HT1080 (cell line): Measurements from ENCODE around the gene ANTXR1. TPM values are rescaled to one million over a fixed set of nuclear protein-coding genes. Genes with fewer than 3 reads are reported as not detected.

Source experiments
- DNase-seq: peaks from one replicate; pipeline ENCODE4 v3.0.0-alpha.2; 2015; ENCODE audit warnings: low read depth
- total RNA-seq: library from RNA; depleted of rRNA; stranded (reverse); fragments of >200 nt; shearing (Covaris generic); gene quantifications from 2 replicates; pipeline ENCODE4 v1.2.3, GENCODE V29; 2014

ANTXR1 gene
- total RNA-seq, 1 experiment from 2014 or later: 40.4 TPM

DNA sequence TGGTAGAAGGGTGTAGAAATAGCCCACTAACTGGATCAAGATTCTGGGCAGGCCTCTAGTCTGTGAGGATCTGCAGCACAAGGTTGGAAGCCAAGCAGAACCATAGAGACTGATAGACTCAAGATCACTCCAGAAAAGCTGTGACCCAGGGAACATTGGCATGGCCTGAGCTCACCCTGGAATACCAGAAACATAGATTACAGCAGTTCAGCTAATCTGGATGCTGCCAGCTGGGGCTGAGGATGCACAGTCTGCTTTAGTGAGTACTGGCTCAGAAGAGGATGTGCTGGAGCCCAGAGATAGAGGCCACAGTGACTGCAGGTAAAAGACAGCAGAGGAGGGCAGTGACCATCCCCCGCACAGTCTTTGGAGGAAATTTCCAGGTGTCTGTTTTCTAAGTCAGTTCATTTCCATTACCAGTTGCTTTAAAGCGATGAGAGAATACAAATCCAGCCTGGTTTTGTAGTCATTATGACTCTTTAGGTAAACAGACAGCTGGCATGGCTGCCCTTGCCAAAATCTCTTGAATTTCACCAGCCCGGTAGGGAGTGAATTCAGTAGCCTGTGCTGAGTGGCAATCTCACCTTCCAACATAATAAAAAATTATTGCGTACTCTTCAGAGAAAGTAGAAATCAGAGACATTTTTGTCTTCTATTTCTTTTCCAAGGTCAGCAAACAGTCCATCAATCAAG is 119.2 kb downstream of the ANTXR1 start:
- DNase-seq: peak; percentile 17

DNA sequence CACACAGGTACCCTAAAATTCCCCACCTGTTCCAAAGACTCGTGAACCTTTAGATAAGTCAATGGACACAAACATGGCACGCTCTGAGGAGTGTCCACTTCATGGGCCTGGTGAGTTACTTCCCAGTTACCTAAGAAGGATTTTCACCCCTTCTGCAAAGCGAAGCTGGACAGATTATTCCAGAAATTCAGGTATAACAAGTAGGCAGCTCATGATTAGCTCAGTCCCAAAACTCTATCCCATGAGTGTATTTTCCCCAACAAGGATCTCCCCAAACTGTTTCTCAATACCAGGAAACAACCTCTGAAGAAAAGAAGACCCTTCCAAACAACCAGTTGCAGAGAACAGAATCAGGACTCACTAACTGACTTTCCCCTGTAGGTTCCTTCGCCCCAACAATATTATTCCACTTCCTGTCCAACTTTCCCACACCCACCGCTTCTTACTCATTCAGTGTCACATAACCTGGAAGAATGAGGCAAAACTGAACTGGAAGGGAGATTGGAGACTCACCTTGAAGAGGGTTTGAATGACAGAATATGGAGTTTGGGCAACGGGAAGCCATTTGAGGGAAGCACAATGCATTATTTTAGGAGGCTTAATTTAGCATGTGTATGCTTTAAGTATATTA is 120.1 kb downstream of the ANTXR1 start:
- DNase-seq: peak; percentile 63

DNA sequence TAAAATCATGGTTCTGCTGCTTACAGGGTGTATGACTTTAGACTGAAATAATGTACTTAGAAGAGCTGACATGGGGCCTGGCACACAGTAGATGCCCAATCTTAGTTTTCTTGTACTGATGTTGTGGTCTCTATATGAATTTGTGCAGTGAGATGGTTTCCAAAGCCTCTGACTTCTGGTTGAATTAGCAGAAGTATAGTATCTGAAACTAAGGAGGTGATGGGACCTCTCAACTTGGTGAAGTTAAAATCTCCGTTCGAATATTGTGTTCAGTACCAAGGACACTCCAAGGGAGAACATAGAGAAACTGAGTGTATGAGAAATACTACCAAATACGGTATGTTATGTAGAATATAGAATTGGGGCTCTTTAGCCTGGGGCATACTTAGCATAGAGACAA is 120.9 kb downstream of the ANTXR1 start:
- no peak for DNase-seq

DNA sequence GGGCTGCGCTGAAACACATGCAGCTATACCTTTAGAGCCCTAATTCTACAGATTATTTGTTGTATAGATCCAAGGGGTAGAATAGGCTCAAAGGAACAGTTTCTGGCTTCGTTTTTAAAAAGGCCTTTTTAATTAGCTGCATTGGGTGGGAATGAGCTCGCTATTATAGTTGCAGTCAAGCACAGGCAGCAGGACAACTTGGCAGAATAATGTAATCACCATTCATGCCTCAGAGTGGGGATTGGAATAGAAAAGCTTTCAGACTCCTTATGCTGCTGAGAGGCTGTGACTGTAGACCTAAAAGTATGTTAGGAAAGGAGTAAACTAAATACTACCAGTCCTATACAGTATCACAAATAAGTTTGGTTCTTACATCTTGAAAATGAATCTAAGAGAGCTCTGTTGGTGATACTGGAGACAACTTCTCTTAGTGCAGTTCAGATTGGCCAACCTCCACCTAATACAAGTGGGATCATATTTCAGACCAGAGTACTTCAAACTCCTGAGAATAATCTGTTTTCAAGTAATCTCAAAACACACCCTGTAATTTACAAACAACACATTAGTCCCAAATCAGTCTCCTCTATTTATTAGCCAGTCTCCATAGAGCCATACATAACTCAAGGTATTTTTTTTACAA is 121.4 kb downstream of the ANTXR1 start:
- DNase-seq: no peak

DNA sequence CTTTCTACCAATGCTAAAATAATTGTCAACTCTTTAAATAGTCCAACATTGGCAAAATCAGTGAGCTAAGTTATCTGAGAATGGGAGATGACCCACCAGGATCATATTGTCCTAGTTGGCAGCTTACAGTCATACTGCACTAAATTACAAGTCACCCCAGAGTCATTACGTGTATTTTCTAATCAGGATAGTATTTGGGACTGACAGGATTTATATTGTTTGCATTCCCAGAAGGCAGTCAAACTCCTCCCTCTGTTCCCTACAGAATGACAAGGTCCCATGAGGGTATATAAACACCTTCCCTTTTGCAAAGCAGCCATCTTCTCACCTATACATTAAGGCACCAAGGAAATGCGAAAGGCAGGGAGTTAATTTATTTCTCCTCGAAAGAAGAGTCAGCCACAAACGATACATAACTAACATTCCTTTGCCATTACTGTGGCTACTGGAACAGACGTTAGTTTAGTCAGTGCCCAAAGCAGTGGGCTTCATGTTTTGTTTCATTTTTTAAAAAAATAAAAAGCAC is 125.3 kb downstream of the ANTXR1 start:
- DNase-seq: peak; percentile 86

DNA sequence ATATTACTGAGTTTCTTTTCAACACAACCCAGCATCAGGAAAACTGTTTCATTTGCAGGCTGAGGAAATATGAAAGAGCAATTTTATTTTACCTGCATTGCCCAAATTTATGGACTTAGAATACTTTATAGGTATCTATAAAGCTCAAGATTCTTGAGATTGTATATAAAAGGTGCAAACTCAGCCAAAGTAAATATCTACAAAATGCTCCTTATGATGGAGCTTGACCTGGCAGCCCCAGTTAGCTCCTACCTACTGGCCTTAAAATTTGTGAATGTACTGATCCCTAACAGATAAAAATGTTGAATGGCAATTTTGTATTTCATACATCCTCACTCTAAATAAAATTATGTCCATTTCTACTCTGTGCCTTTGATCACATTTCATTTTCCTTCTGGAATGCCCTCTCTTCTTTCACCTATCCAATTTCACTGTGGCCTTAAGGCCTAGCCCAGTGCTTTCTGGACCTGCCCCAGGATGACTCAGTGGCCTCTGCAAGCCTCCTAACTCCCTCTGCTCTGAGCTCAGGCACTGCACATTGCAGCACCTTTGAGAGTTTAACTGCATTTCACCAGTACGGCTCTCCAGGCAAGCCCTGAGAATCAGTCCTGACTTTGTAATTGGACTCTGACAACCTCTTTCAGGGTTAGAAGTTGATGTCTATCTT is 125.9 kb downstream of the ANTXR1 start:
- DNase-seq: peak; percentile 91

DNA sequence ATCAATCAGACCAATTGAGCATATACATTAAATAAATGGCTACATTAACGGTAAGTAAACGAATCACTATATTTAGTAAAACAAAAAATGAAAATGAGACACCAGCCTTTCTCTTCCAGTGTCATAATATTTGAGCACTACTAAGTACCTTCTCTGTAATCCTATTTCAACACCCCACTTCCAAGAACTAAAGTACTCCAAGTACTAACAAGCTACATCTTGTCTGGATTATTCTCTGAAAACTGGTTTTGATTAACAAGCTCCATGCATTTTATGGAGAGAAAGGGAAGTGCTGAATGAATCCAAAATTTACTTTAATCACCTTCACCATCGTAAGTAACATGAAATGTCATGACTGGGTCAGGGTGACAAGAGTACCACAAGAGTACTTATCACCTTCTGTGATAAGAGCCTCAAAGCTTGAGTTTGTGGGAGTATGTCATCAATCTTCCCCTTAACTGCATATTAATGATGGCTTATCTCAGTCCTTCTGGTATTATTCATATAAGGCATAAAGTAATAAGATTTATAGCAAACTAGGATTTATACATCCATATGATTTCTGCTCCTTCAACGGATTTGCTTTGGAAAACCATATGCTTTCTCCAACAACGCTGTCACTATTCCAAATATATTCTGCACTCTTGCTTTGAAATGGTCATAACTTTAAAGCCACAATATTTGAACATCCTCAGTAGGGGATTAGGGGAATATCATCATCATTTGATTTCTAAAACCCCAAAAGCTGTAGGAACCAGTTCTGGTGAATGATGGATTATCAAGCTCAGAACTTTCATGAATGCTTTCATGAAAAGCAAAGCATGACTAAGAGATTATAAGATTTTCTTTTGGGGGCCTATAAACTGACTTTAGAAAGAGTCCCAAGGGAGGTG is 127.0 kb downstream of the ANTXR1 start:
- no peak for DNase-seq

DNA sequence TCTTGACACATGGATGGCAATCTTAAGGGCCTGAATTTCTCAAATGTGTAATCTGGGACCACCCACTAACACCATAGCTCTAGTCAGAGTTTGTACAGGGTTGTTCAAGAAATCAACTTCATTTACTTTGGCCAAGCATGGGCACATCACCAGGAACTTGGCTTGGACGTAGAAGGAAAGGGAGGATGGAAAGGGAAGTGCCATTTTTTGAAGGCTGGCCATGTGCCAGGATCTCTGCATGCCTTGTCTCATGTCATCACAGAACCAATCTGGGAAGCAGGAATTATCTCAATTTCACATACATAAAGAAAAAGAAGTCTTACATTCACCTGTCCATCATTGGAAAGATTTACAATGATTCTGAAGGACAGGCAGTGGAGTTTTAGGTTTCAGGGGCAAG is 128.1 kb downstream of the ANTXR1 start:
- no peak for DNase-seq

DNA sequence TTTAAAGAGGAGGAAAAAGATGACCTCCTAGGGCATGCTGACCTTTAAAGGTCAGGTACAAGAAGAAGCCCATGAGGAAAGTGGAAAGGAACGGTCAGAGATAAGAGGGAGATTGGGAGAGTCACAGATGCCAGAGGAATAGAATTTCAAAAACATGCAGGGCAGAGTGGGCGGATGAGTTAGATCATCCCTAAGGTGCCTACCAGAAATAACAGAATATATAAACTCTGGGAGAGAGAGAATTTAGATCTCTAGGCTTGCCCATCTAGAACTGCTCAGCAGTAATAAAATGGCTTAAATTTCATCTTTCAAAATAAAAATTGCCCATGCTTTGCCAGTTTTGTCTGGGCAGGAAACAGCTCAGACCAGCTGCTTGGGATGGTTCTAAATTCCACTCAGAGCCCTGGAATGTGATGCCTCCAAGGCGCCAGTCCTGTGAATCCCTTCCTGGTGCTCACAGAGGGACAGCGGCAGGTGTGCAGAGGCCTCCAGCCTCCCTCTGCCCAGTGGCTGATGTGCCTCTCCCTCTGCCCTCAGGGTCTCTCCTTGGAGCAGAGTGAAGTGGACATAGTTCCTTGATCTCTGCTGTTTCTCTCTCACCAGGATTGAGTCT is 130.9 kb downstream of the ANTXR1 start:
- peak; percentile 67 for DNase-seq

DNA sequence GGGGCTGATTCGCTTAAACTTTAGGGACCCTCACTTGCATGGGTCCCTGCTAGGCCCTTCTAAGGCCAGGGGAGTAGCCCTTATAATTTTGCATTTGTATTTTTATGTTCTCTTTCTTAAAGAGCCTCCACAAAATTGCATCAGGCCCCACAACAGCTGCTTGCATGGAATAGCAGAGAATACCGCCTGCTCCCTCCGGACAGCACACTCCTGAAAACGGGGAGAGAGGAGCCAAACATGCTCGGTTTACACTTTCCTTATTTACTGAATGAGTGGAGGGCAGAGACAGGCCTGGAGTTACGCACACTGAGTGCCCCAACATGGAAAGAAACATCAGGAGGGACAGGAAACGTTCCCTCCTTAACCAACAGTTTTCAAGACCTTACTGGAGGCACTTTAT is 132.2 kb downstream of the ANTXR1 start:
- no peak for DNase-seq

DNA sequence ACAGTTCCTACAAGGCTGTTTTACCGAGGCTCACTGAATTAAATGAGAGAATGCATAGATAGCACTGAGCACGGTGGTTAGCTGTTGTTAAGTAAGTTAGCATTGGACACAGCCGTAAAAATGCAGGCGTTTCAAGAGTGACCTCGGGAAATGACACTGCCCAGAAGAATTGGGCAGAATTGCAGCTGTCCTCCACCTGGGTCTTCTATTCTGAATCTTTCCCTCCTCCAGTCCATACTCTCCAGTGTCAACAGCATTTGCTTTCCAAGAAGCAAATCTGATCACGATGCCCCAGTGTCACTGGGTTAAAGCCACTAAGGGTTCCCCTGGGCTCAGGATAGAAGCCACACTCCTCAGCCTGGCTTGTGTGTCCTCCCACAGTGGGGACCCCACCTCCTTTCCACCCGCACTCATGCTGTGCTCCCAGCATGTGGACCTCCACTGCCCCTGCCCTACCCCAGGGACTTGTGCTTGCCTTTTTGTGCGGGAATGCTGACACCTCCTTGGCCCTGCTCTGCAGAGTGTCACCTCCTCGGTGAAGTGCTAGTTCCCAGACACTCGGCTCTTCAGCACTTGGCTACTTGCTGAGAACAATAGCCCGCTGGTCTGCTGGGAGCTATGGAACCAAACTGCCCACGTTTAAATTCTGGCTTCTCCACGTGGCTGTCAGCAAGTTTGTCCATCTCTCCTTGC is 135.0 kb downstream of the ANTXR1 start:
- no peak for DNase-seq

DNA sequence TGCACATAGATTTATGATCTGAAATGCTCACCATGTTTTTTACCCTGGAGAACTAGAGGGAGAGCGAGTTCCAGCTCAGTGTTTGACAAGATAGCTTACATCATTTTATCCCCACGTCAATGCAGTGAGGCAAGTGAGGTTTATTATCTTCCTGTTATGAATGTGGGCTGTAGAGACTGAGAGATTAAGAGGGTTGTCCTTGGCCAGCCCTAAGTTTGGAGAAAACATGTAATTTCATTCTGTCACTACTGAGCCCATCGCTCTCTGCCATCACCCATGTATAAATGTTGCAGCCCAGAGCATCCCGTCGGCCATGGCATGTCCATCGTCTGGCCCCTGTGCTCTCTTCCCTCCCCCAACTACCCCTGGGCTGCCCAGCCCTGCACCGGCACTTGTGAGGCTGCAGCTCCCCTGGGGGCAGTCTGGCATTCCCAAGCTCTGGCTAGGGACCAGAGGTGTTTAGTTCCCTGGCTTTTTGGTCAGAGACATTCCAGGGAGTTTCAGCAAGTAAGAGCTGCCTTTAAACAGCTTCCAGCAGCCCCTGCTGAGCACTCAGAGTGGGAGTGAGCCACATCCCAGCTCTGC is 136.7 kb downstream of the ANTXR1 start:
- no peak for DNase-seq

DNA sequence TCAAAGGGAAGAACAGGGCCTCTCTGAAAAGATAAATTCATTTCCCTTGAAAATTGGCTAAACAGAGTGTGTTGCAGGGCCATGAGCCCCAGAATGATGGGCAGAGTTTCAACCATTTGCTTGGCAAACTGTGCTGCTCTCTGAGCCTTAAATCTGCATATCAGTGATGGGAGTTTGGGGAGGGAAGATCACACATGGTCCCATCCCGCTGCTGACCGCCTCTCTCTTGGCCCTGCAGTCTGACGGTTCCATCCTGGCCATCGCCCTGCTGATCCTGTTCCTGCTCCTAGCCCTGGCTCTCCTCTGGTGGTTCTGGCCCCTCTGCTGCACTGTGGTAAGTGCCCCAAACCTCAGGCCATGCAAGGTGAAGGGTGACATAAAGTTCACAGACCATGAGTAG is 139.0 kb downstream of the ANTXR1 start:
- DNase-seq: no peak

DNA sequence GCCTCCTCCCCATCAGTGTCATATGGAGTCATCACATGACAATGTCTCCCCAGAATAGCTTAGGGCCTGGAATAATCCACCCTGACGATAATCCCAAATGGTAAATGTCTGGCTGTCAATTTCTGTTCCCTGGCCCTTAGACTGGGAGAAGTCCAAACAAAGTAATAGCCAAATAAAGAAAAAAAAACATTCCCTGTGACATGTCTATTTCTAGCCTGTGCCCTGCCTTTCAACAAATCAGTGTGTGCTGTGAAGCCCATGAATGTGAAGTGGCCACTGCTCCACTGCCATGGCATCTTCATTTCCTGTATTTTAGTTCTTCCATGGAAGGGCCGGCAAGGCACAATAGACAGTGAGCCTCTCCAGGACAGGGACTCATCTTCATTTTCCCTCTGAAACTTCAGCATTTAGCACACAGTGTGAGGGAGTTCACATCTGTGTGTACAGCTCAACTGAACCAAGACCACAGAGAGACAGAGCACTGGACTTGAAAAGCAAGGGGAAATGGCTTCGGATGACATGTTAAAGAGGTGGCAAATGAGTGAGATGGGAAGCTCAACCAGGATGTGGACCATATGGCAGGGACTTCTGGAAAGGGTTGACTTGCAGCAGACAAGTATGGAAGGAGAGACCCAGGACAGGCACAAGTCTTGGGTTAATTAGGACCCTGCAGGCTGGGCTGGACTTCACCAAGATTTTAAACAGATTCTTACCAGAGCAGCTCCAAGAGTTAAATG is 140.0 kb downstream of the ANTXR1 start:
- no peak for DNase-seq

DNA sequence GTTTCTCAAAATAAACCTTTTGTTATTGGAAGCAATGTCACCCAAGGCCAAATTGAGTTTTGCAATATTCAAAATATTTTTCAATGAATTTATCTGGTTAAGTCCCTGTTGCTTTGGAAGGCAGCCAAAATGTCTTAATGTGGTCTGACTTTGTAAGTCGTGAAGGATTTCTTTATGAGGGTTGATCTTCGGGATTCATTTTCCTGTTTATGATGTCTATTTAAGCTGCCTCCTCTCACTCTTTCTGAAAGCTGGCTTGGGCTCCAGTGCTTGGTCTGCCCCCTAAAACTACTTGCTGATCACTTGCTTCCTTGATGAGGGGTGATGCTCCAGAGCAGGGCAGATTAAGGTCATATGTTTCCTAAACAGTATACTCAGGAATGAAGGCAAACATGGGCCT is 141.1 kb downstream of the ANTXR1 start:
- no peak for DNase-seq

DNA sequence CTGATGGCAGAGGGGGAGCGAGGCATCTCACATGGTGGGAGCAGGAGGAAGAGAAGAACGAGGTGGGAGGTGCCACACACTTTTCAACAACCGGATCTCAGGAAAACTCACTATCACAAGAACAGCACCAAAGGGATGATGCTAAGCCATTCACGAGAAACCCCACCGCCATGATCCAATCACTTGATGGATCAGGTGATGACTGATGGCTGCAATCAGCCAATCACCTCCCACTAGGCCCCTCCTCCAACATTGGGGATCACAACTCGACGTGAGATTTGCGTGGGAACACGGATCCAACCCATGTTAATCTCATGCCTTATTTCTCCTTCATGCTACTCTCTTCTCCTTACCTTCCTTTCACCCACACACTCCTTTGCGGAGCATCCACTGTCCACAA is 143.6 kb downstream of the ANTXR1 start:
- no peak for DNase-seq

DNA sequence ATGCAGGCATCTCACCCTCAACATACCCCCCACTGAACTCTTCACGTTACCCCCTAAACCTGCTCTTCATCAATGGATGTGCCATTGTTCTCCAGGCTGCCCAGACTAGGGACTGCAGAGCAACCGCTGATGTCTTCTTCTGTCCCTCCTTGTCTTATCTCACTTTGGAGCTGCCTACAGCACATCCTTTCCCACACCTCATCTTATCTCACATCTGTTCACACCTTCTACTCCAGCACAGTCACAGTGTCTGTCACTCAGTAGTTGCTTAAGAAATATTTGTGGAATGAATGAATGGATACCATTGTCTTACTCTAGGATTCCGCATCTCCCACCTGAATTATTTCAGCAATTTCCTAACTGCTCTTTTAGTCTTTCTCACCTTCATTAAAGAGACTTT is 144.5 kb downstream of the ANTXR1 start:
- DNase-seq: no peak

DNA sequence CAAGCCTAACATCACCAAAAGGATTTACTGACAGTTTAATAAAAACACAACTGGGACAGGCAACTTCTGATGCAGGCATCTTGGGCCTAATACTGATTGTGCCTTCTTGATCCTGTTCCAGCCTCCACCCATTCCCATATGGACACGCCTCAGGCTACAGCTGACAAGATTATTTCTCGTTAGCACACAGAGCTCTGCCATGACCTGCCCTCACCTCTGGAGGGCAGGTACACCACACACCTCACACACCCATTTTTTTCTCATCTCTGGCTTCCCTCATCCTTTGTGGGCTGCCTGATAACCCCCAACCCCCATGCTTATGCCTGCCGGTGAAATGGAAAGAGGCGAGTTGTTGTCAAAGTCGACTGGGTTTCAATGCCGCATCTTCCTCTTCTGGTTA is 147.0 kb downstream of the ANTXR1 start:
- DNase-seq: no peak

DNA sequence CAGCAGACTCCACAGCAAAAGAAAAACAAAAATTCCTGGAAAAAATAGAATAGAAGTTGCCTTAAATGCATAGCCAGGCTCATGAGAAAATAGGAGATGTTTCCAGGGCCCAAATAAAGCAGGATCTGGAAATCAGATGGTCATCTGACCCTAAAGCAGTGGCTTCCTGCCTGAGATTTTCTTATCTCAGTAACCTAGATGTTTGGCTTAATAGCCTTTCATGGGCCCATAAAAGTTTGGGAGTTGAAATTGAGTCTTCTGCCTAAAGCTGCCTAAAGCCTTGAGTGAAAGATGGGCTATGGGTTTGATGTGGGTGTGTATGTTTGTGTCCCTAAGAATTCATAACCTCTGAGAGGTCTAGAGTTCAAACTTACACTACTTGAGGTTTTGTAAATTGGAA is 149.1 kb downstream of the ANTXR1 start:
- no peak for DNase-seq
